Forelimb muscle (tissue), 1 donor: ENCODE results near the gene CYFIP2. TPM values are rescaled to one million over a fixed set of nuclear protein-coding genes. Genes with fewer than 3 reads are reported as not detected.
"Not testable (repeated sequence)": the region's sequence is repeated elsewhere in the genome, so short reads cannot be mapped to it uniquely, and the experiment has no call there.

ENCODE experiments used
- DNase-seq: peaks from one replicate; pipeline ENCODE4 v3.0.0-alpha.2; 2013; ENCODE audit warnings: low read depth
- polyA plus RNA-seq: library from polyadenylated mRNA; unstranded; fragments of 120-200 nt; gene quantifications from one replicate; pipeline ENCODE4 v1.2.1, GENCODE V29; 2013; ENCODE audit not compliant: insufficient read length

CYFIP2 gene
- polyA plus RNA-seq, result 5.2 TPM

- DNase-seq, result no peak
Observed at GRCh38 chr5:157265714-157266285, at the start of gene CYFIP2. TSS of gene CYFIP2 (plus strand) at chr5:157266123. CDS start at chr5:157285362, 19,239 bp downstream.

- no peak for DNase-seq
Observed at GRCh38 chr5:157216391-157217142, 49.4 kb upstream of the CYFIP2 start.

- no peak for DNase-seq
Observed at GRCh38 chr5:157217289-157218024, 48.5 kb upstream of the CYFIP2 start.

- DNase-seq, result no peak
Observed at GRCh38 chr5:157219491-157220271, 46.2 kb upstream of the CYFIP2 start.

- DNase-seq, result no peak
Observed at GRCh38 chr5:157221959-157222358, 44.0 kb upstream of the CYFIP2 start.

GRCh38 chr5:157222506-157223230 lies 43.3 kb upstream of the CYFIP2 start:
- no peak for DNase-seq

GRCh38 chr5:157225469-157226422 lies 40.2 kb upstream of the CYFIP2 start:
- DNase-seq, result no peak

GRCh38 chr5:157230610-157231009 lies 35.3 kb upstream of the CYFIP2 start:
- no peak for DNase-seq

- no peak for DNase-seq
Observed at GRCh38 chr5:157232706-157233105, 33.2 kb upstream of the CYFIP2 start.

GRCh38 chr5:157233515-157233914 lies 32.4 kb upstream of the CYFIP2 start:
- no peak for DNase-seq

- no peak for DNase-seq
Observed at GRCh38 chr5:157236423-157236822, 29.5 kb upstream of the CYFIP2 start.

GRCh38 chr5:157241483-157241882 lies 24.4 kb upstream of the CYFIP2 start:
- no peak for DNase-seq

- not testable (repeated sequence) for DNase-seq
Observed at GRCh38 chr5:157244704-157245103, 21.2 kb upstream of the CYFIP2 start.

- no peak for DNase-seq
Observed at GRCh38 chr5:157245476-157245875, 20.4 kb upstream of the CYFIP2 start.

- DNase-seq, result no peak
Observed at GRCh38 chr5:157245886-157246285, 20.0 kb upstream of the CYFIP2 start.

GRCh38 chr5:157247267-157247666 lies 18.7 kb upstream of the CYFIP2 start:
- no peak for DNase-seq

GRCh38 chr5:157248821-157249470 lies 17.0 kb upstream of the CYFIP2 start:
- no peak for DNase-seq

- DNase-seq, result no peak
Observed at GRCh38 chr5:157252711-157253465, 13.0 kb upstream of the CYFIP2 start.

- no peak for DNase-seq
Observed at GRCh38 chr5:157253547-157253946, 12.4 kb upstream of the CYFIP2 start.
